Forelimb muscle (tissue), 1 donor: ENCODE data around the gene HTR4. TPM values are rescaled to one million over a fixed set of nuclear protein-coding genes. Genes with fewer than 3 reads are reported as not detected.
A peak's percentile ranks its signal among the peaks of the same experiment; 100 is the strongest.

Experiments
- DNase-seq: peaks from one replicate; pipeline ENCODE4 v3.0.0-alpha.2; 2013; ENCODE audit warnings: low read depth
- polyA plus RNA-seq: library from polyadenylated mRNA; unstranded; fragments of 120-200 nt; gene quantifications from one replicate; pipeline ENCODE4 v1.2.1, GENCODE V29; 2013; ENCODE audit not compliant: insufficient read length

HTR4 gene
- polyA plus RNA-seq, 1 donor: not detected

- no peak for DNase-seq
These were observed 46.9 kb downstream of the HTR4 start for GRCh38 chr5:148607406-148607805.

GRCh38 chr5:148606296-148606695, 48.0 kb downstream of the HTR4 start:
- DNase-seq: no peak

GRCh38 chr5:148599187-148599586, 55.1 kb downstream of the HTR4 start:
- DNase-seq: no peak

- no peak for DNase-seq
These were observed 58.6 kb downstream of the HTR4 start for GRCh38 chr5:148595697-148596096.

- no peak for DNase-seq
These were observed 67.5 kb downstream of the HTR4 start for GRCh38 chr5:148586796-148587195.

- no peak for DNase-seq
These were observed 68.3 kb downstream of the HTR4 start for GRCh38 chr5:148585988-148586387.

GRCh38 chr5:148584103-148584502, 70.2 kb downstream of the HTR4 start:
- DNase-seq: no peak

- no peak for DNase-seq
These were observed 70.8 kb downstream of the HTR4 start for GRCh38 chr5:148583421-148583965.

GRCh38 chr5:148574167-148574566, 80.2 kb downstream of the HTR4 start:
- DNase-seq: no peak

GRCh38 chr5:148573374-148573773, 81.0 kb downstream of the HTR4 start:
- no peak for DNase-seq

GRCh38 chr5:148569948-148570347, 84.4 kb downstream of the HTR4 start:
- no peak for DNase-seq

GRCh38 chr5:148565148-148565547, 89.2 kb downstream of the HTR4 start:
- DNase-seq: no peak

- DNase-seq: no peak
These were observed 91.3 kb downstream of the HTR4 start for GRCh38 chr5:148563021-148563420.

GRCh38 chr5:148561801-148562311, 92.5 kb downstream of the HTR4 start:
- DNase-seq: no peak

- peak; percentile 1 for DNase-seq
These were observed 94.9 kb downstream of the HTR4 start for GRCh38 chr5:148559461-148559860.

GRCh38 chr5:148558892-148559291, 95.4 kb downstream of the HTR4 start:
- DNase-seq: no peak

- DNase-seq: no peak
These were observed 97.5 kb downstream of the HTR4 start for GRCh38 chr5:148556835-148557234.

- no peak for DNase-seq
These were observed 99.7 kb downstream of the HTR4 start for GRCh38 chr5:148554621-148555020.

- no peak for DNase-seq
These were observed 110.6 kb downstream of the HTR4 start for GRCh38 chr5:148543727-148544126.

GRCh38 chr5:148542812-148543211, 111.5 kb downstream of the HTR4 start:
- no peak for DNase-seq

- DNase-seq: no peak
These were observed 113.1 kb downstream of the HTR4 start for GRCh38 chr5:148541054-148541835.

GRCh38 chr5:148540647-148541046, 113.7 kb downstream of the HTR4 start:
- DNase-seq: no peak

GRCh38 chr5:148539851-148540250, 114.5 kb downstream of the HTR4 start:
- DNase-seq: no peak
